WTC11 (cell line): ENCODE measurements around the gene SYT17. TPM values are rescaled to one million over a fixed set of nuclear protein-coding genes. Genes with fewer than 3 reads are reported as not detected.

Source experiments
- ATAC-seq: fragments of 200-7000 bp; cut with Tn5 transposase; 2 replicates; pipeline ENCODE4 v1.10.0; 2021; ENCODE audit warnings: mild to moderate bottlenecking, moderate library complexity
- CTCF ChIA-PET: fragments of 300-600 bp; sonication (Branson Sonifier 250); formaldehyde crosslinking; loops from one replicate; lab custom pipeline; 2021; ENCODE audit warnings: antibody characterized with exemption; lab: Charles Lee
- POLR2A ChIA-PET: fragments of 350-600 bp; sonication (Branson Sonifier 250); formaldehyde crosslinking; loops from one replicate; lab custom pipeline; 2021; ENCODE audit warnings: antibody characterized with exemption; lab: Charles Lee
- DNase-seq: peaks from one replicate; pipeline ENCODE4 v3.0.0; 2021; ENCODE audit warnings: low spot score
- H3K27ac Mint-ChIP-seq: 2 replicates; pipeline ENCODE4 v1.8.0; 2021; ENCODE audit warnings: mixed read lengths
- H3K27me3 Mint-ChIP-seq: 2 replicates; pipeline ENCODE4 v1.8.0; 2021; ENCODE audit warnings: low read depth, mild to moderate bottlenecking, moderate library complexity, mixed read lengths
- H3K36me3 Mint-ChIP-seq: 2 replicates; pipeline ENCODE4 v1.8.0; 2021; ENCODE audit warnings: mixed read lengths
- H3K4me1 Mint-ChIP-seq: 2 replicates; pipeline ENCODE4 v1.8.0; 2022; ENCODE audit warnings: mixed read lengths
- H3K4me3 Mint-ChIP-seq: 2 replicates; pipeline ENCODE4 v1.8.0; 2021; ENCODE audit warnings: mild to moderate bottlenecking, moderate library complexity, mixed read lengths
- H3K9me3 Mint-ChIP-seq: 2 replicates; pipeline ENCODE4 v1.8.0; 2021; ENCODE audit warnings: mixed read lengths
- ETV6 ChIP-seq: sonication (generic); formaldehyde crosslinking; IDR thresholded peaks from 2 replicates; pipeline ENCODE4 v1.8.1; 2022; ENCODE audit warnings: mild to moderate bottlenecking, missing genetic modification reagents
- MXD4 ChIP-seq: fragments of 250-450 bp; sonication (Bioruptor Pico); IDR thresholded peaks from 2 replicates; pipeline ENCODE4 v1.8.0; 2021; ENCODE audit warnings: mild to moderate bottlenecking, moderate library complexity, borderline replicate concordance
- MYBL2 ChIP-seq: sonication (generic); formaldehyde crosslinking; IDR thresholded peaks from 2 replicates; pipeline ENCODE4 v1.8.1; 2023; ENCODE audit warnings: mild to moderate bottlenecking, moderate library complexity, missing genetic modification reagents
- NFATC4 ChIP-seq: fragments of 250-450 bp; sonication (Bioruptor Pico); IDR thresholded peaks from 2 replicates; pipeline ENCODE4 v1.9.0; 2021; ENCODE audit warnings: mild to moderate bottlenecking
- NR2C2 ChIP-seq: sonication (generic); formaldehyde crosslinking; IDR thresholded peaks from 2 replicates; pipeline ENCODE4 v1.8.0; 2022; ENCODE audit warnings: mild to moderate bottlenecking, missing genetic modification reagents
- RORB ChIP-seq: fragments of 250-450 bp; sonication (Bioruptor Pico); IDR thresholded peaks from 2 replicates; pipeline ENCODE4 v1.9.0; 2021; ENCODE audit warnings: mild to moderate bottlenecking
- SMAD4 ChIP-seq: sonication (generic); formaldehyde crosslinking; IDR thresholded peaks from 2 replicates; pipeline ENCODE4 v1.8.0; 2022; ENCODE audit warnings: mild to moderate bottlenecking, missing genetic modification reagents
- TP53 ChIP-seq: sonication (generic); formaldehyde crosslinking; IDR thresholded peaks from 2 replicates; pipeline ENCODE4 v1.8.1; 2023; ENCODE audit warnings: mild to moderate bottlenecking, missing genetic modification reagents
- ZNF121 ChIP-seq: sonication (generic); formaldehyde crosslinking; IDR thresholded peaks from 2 replicates; pipeline ENCODE4 v1.8.0; 2023; ENCODE audit warnings: missing genetic modification reagents
- total RNA-seq: library from RNA; stranded (reverse); gene quantifications from 3 replicates; pipeline ENCODE4 v1.2.3, GENCODE V29; 2021
- TF ChIP-seq, protein P1 (sequence below): sonication (generic); formaldehyde crosslinking; IDR thresholded peaks from 2 replicates; pipeline ENCODE4 v1.8.1; 2023; ENCODE audit warnings: mild to moderate bottlenecking, missing genetic modification reagents
- TF ChIP-seq, protein P2 (sequence below): sonication (generic); formaldehyde crosslinking; IDR thresholded peaks from 2 replicates; pipeline ENCODE4 v1.8.0; 2022; ENCODE audit warnings: mild to moderate bottlenecking, missing genetic modification reagents
- TF ChIP-seq, protein P3 (sequence below): sonication (generic); formaldehyde crosslinking; conservative IDR thresholded peaks from 2 replicates; pipeline ENCODE4 v1.8.1; 2023; ENCODE audit warnings: mild to moderate bottlenecking, low read depth, missing genetic modification reagents, moderate library complexity
- TF ChIP-seq, protein P4 (sequence below): sonication (generic); formaldehyde crosslinking; IDR thresholded peaks from 2 replicates; pipeline ENCODE4 v1.8.0; 2022; ENCODE audit warnings: mild to moderate bottlenecking, missing genetic modification reagents
- TF ChIP-seq, protein P5 (sequence below): sonication (generic); formaldehyde crosslinking; IDR thresholded peaks from 2 replicates; pipeline ENCODE4 v1.8.1; 2023; ENCODE audit warnings: mild to moderate bottlenecking, missing genetic modification reagents, moderate library complexity
- TF ChIP-seq, protein P6 (sequence below): sonication (generic); formaldehyde crosslinking; IDR thresholded peaks from 2 replicates; pipeline ENCODE4 v1.8.0; 2022; ENCODE audit warnings: mild to moderate bottlenecking, missing genetic modification reagents
- TF ChIP-seq, protein P7 (sequence below): sonication (generic); formaldehyde crosslinking; IDR thresholded peaks from 2 replicates; pipeline ENCODE4 v1.8.1; 2022; ENCODE audit warnings: mild to moderate bottlenecking, moderate library complexity, missing genetic modification reagents
- TF ChIP-seq, protein P8 (sequence below): fragments of 200-600 bp; IDR thresholded peaks from 2 replicates; pipeline ENCODE4 v1.8.0; 2022; ENCODE audit warnings: antibody characterized with exemption
- TF ChIP-seq, protein P9 (sequence below): sonication (generic); formaldehyde crosslinking; IDR thresholded peaks from 2 replicates; pipeline ENCODE4 v1.8.1; 2022; ENCODE audit warnings: low read depth, missing genetic modification reagents, borderline replicate concordance
- TF ChIP-seq, protein P10 (sequence below): sonication (generic); formaldehyde crosslinking; IDR thresholded peaks from 2 replicates; pipeline ENCODE4 v1.8.1; 2022; ENCODE audit warnings: low read depth, mild to moderate bottlenecking, moderate library complexity, missing genetic modification reagents, borderline replicate concordance
- TF ChIP-seq, protein P11 (sequence below): sonication (generic); formaldehyde crosslinking; IDR thresholded peaks from 2 replicates; pipeline ENCODE4 v1.8.1; 2022; ENCODE audit warnings: missing genetic modification reagents, borderline replicate concordance

SYT17 gene
- total RNA-seq, 1 experiment from 2014 or later, result 5.5 TPM

DNA sequence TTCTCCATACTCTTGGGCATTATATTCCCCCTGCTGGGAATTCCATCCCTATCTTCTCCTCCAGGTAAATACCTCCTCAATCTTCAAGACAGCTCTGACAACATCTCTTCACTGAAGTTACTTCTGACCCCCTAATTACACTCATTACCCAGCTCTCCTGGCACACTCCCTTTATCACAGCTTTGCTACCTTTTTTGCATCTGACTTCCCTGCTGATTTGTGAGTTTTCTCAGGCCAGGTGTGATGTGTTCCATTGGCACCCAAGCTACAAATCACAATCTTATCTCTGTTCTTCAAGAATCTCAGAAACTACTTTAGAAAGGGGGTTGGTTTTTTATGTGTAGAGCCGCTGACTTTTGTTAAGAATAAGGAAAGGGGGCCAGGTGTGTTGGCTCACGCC is 131.5 kb downstream of the SYT17 start:
- no peaks in the 10 kb centered on the region for H3K36me3 Mint-ChIP-seq
- POLR2A ChIA-PET, result interaction anchor here (0.5 kb wide), 1 partner anchor 44 kb away, joined by 3 read pairs; no protein-coding TSS in a partner anchor
- peaks cover 4% of the 10 kb centered on the region; the same call in 1 of the 2 replicates for H3K27me3 Mint-ChIP-seq
- H3K4me1 Mint-ChIP-seq, result no peaks in the 10 kb centered on the region; the same call in 1 of the 2 replicates
- 0 out of 2 replicates have a peak overlapping the region, but pooled peaks have one; percentile 4 for H3K27ac Mint-ChIP-seq
- no peaks in the 10 kb centered on the region for H3K9me3 Mint-ChIP-seq
- TF ChIP-seq RORB (no peak), TP53 (CRISPR knock-in tag) (no peak), SMAD4 (CRISPR knock-in tag) (no peak), MYBL2 (no peak), NR2C2 (CRISPR knock-in tag) (no peak), NFATC4 (CRISPR knock-in tag) (no peak), ZNF121 (no peak), ETV6 (no peak), MXD4 (no peak)
- TF ChIP-seq, protein P1, sequence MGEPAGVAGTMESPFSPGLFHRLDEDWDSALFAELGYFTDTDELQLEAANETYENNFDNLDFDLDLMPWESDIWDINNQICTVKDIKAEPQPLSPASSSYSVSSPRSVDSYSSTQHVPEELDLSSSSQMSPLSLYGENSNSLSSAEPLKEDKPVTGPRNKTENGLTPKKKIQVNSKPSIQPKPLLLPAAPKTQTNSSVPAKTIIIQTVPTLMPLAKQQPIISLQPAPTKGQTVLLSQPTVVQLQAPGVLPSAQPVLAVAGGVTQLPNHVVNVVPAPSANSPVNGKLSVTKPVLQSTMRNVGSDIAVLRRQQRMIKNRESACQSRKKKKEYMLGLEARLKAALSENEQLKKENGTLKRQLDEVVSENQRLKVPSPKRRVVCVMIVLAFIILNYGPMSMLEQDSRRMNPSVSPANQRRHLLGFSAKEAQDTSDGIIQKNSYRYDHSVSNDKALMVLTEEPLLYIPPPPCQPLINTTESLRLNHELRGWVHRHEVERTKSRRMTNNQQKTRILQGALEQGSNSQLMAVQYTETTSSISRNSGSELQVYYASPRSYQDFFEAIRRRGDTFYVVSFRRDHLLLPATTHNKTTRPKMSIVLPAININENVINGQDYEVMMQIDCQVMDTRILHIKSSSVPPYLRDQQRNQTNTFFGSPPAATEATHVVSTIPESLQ (CRISPR knock-in tag), result no peak
- TF ChIP-seq, protein P2, sequence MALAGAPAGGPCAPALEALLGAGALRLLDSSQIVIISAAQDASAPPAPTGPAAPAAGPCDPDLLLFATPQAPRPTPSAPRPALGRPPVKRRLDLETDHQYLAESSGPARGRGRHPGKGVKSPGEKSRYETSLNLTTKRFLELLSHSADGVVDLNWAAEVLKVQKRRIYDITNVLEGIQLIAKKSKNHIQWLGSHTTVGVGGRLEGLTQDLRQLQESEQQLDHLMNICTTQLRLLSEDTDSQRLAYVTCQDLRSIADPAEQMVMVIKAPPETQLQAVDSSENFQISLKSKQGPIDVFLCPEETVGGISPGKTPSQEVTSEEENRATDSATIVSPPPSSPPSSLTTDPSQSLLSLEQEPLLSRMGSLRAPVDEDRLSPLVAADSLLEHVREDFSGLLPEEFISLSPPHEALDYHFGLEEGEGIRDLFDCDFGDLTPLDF, result no peak
- TF ChIP-seq, protein P3, sequence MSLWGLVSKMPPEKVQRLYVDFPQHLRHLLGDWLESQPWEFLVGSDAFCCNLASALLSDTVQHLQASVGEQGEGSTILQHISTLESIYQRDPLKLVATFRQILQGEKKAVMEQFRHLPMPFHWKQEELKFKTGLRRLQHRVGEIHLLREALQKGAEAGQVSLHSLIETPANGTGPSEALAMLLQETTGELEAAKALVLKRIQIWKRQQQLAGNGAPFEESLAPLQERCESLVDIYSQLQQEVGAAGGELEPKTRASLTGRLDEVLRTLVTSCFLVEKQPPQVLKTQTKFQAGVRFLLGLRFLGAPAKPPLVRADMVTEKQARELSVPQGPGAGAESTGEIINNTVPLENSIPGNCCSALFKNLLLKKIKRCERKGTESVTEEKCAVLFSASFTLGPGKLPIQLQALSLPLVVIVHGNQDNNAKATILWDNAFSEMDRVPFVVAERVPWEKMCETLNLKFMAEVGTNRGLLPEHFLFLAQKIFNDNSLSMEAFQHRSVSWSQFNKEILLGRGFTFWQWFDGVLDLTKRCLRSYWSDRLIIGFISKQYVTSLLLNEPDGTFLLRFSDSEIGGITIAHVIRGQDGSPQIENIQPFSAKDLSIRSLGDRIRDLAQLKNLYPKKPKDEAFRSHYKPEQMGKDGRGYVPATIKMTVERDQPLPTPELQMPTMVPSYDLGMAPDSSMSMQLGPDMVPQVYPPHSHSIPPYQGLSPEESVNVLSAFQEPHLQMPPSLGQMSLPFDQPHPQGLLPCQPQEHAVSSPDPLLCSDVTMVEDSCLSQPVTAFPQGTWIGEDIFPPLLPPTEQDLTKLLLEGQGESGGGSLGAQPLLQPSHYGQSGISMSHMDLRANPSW (CRISPR knock-in tag), result no peak
- TF ChIP-seq, protein P4, sequence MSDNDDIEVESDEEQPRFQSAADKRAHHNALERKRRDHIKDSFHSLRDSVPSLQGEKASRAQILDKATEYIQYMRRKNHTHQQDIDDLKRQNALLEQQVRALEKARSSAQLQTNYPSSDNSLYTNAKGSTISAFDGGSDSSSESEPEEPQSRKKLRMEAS (CRISPR knock-in tag), result no peak
- TF ChIP-seq, protein P5, sequence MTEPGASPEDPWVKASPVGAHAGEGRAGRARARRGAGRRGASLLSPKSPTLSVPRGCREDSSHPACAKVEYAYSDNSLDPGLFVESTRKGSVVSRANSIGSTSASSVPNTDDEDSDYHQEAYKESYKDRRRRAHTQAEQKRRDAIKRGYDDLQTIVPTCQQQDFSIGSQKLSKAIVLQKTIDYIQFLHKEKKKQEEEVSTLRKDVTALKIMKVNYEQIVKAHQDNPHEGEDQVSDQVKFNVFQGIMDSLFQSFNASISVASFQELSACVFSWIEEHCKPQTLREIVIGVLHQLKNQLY, result no peak
- TF ChIP-seq, protein P6, sequence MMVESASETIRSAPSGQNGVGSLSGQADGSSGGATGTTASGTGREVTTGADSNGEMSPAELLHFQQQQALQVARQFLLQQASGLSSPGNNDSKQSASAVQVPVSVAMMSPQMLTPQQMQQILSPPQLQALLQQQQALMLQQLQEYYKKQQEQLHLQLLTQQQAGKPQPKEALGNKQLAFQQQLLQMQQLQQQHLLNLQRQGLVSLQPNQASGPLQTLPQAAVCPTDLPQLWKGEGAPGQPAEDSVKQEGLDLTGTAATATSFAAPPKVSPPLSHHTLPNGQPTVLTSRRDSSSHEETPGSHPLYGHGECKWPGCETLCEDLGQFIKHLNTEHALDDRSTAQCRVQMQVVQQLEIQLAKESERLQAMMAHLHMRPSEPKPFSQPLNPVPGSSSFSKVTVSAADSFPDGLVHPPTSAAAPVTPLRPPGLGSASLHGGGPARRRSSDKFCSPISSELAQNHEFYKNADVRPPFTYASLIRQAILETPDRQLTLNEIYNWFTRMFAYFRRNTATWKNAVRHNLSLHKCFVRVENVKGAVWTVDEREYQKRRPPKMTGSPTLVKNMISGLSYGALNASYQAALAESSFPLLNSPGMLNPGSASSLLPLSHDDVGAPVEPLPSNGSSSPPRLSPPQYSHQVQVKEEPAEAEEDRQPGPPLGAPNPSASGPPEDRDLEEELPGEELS (CRISPR knock-in tag), result no peak
- TF ChIP-seq, protein P7, sequence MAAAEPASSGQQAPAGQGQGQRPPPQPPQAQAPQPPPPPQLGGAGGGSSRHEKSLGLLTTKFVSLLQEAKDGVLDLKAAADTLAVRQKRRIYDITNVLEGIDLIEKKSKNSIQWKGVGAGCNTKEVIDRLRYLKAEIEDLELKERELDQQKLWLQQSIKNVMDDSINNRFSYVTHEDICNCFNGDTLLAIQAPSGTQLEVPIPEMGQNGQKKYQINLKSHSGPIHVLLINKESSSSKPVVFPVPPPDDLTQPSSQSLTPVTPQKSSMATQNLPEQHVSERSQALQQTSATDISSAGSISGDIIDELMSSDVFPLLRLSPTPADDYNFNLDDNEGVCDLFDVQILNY (CRISPR knock-in tag), result no peak
- TF ChIP-seq, protein P8, sequence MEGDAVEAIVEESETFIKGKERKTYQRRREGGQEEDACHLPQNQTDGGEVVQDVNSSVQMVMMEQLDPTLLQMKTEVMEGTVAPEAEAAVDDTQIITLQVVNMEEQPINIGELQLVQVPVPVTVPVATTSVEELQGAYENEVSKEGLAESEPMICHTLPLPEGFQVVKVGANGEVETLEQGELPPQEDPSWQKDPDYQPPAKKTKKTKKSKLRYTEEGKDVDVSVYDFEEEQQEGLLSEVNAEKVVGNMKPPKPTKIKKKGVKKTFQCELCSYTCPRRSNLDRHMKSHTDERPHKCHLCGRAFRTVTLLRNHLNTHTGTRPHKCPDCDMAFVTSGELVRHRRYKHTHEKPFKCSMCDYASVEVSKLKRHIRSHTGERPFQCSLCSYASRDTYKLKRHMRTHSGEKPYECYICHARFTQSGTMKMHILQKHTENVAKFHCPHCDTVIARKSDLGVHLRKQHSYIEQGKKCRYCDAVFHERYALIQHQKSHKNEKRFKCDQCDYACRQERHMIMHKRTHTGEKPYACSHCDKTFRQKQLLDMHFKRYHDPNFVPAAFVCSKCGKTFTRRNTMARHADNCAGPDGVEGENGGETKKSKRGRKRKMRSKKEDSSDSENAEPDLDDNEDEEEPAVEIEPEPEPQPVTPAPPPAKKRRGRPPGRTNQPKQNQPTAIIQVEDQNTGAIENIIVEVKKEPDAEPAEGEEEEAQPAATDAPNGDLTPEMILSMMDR, result no peak
- TF ChIP-seq, protein P9, sequence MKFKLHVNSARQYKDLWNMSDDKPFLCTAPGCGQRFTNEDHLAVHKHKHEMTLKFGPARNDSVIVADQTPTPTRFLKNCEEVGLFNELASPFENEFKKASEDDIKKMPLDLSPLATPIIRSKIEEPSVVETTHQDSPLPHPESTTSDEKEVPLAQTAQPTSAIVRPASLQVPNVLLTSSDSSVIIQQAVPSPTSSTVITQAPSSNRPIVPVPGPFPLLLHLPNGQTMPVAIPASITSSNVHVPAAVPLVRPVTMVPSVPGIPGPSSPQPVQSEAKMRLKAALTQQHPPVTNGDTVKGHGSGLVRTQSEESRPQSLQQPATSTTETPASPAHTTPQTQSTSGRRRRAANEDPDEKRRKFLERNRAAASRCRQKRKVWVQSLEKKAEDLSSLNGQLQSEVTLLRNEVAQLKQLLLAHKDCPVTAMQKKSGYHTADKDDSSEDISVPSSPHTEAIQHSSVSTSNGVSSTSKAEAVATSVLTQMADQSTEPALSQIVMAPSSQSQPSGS (CRISPR knock-in tag), result no peak
- TF ChIP-seq, protein P10, sequence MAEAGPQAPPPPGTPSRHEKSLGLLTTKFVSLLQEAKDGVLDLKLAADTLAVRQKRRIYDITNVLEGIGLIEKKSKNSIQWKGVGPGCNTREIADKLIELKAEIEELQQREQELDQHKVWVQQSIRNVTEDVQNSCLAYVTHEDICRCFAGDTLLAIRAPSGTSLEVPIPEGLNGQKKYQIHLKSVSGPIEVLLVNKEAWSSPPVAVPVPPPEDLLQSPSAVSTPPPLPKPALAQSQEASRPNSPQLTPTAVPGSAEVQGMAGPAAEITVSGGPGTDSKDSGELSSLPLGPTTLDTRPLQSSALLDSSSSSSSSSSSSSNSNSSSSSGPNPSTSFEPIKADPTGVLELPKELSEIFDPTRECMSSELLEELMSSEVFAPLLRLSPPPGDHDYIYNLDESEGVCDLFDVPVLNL, result no peak
- TF ChIP-seq, protein P11, sequence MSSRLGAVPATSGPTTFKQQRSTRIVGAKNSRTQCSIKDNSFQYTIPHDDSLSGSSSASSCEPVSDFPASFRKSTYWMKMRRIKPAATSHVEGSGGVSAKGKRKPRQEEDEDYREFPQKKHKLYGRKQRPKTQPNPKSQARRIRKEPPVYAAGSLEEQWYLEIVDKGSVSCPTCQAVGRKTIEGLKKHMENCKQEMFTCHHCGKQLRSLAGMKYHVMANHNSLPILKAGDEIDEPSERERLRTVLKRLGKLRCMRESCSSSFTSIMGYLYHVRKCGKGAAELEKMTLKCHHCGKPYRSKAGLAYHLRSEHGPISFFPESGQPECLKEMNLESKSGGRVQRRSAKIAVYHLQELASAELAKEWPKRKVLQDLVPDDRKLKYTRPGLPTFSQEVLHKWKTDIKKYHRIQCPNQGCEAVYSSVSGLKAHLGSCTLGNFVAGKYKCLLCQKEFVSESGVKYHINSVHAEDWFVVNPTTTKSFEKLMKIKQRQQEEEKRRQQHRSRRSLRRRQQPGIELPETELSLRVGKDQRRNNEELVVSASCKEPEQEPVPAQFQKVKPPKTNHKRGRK, result no peak
- DNase-seq, result no peak
- ATAC-seq, result no peak
- no peak overlapping the region for H3K4me3 Mint-ChIP-seq
- CTCF ChIA-PET, result interaction anchor here (1.4 kb wide), 1 partner anchor 12 kb away, joined by 4 read pairs; no protein-coding TSS in a partner anchor
